Astrocyte (in vitro differentiated cells and primary cell): ENCODE measurements around the gene ARL15. TPM values are rescaled to one million over a fixed set of nuclear protein-coding genes. Genes with fewer than 3 reads are reported as not detected.

ENCODE experiments used
- DNase-seq: peaks from one replicate; pipeline ENCODE4 v3.0.0-alpha.2; 2010; ENCODE audit warnings: low read depth
- FAIRE-seq: peaks from 2 replicates; lab custom pipeline; 2011; peaks lifted over from hg19 to GRCh38; lab: Jason Lieb, UNC
- H2AFZ ChIP-seq: 2 replicates; pipeline ENCODE4 v1.6.0; 2012; ENCODE audit warnings: low read depth, low read length, inconsistent platforms
- H3K27ac ChIP-seq: 2 replicates; pipeline ENCODE4 v1.5.1; 2011; ENCODE audit warnings: low read depth, low read length, inconsistent platforms
- H3K27me3 ChIP-seq: 2 replicates; pipeline ENCODE4 v1.6.0; 2011; ENCODE audit warnings: low read length, inconsistent platforms; ENCODE audit not compliant: insufficient read depth
- H3K36me3 ChIP-seq: 2 replicates; pipeline ENCODE4 v1.5.1; 2011; ENCODE audit warnings: low read length, inconsistent platforms; ENCODE audit not compliant: insufficient read depth
- H3K4me1 ChIP-seq: 2 replicates; pipeline ENCODE4 v1.5.1; 2011; ENCODE audit warnings: low read length, inconsistent platforms; ENCODE audit not compliant: insufficient read depth
- H3K4me2 ChIP-seq: 2 replicates; pipeline ENCODE4 v1.6.0; 2012; ENCODE audit warnings: low read length, inconsistent platforms
- H3K4me3 ChIP-seq: 2 replicates; pipeline ENCODE4 v1.5.1; 2011; ENCODE audit warnings: low read depth, mild to moderate bottlenecking, low read length, inconsistent platforms; ENCODE audit not compliant: insufficient read depth
- H3K79me2 ChIP-seq: 2 replicates; pipeline ENCODE4 v1.6.0; 2012; ENCODE audit warnings: mild to moderate bottlenecking, low read length, inconsistent platforms; ENCODE audit not compliant: insufficient read depth
- H3K9ac ChIP-seq: 2 replicates; pipeline ENCODE4 v1.6.0; 2012; ENCODE audit warnings: mild to moderate bottlenecking, low read length, inconsistent platforms
- H3K9me3 ChIP-seq: 2 replicates; pipeline ENCODE4 v1.5.1; 2012; ENCODE audit warnings: low read depth, mild to moderate bottlenecking, low read length, inconsistent platforms; ENCODE audit not compliant: insufficient read depth
- H4K20me1 ChIP-seq: 2 replicates; pipeline ENCODE4 v1.6.0; 2012; ENCODE audit warnings: low read length, inconsistent platforms; ENCODE audit not compliant: insufficient read depth
- H3K27ac Mint-ChIP-seq: one replicate; pipeline ENCODE4 v1.8.0; 2021; ENCODE audit warnings: mild to moderate bottlenecking, mixed read lengths; ENCODE audit not compliant: unreplicated experiment
- H3K27me3 Mint-ChIP-seq: one replicate; pipeline ENCODE4 v1.8.0; 2021; ENCODE audit warnings: low read depth, mixed read lengths; ENCODE audit not compliant: unreplicated experiment
- H3K36me3 Mint-ChIP-seq: one replicate; pipeline ENCODE4 v1.8.0; 2021; ENCODE audit warnings: low read depth, mixed read lengths; ENCODE audit not compliant: unreplicated experiment
- H3K4me1 Mint-ChIP-seq: one replicate; pipeline ENCODE4 v1.8.0; 2021; ENCODE audit warnings: low read depth, mixed read lengths; ENCODE audit not compliant: unreplicated experiment
- H3K4me3 Mint-ChIP-seq: one replicate; pipeline ENCODE4 v1.8.0; 2021; ENCODE audit warnings: mild to moderate bottlenecking, moderate library complexity, mixed read lengths; ENCODE audit not compliant: unreplicated experiment
- H3K9me3 Mint-ChIP-seq: one replicate; pipeline ENCODE4 v1.8.0; 2021; ENCODE audit warnings: mild to moderate bottlenecking, mixed read lengths; ENCODE audit not compliant: unreplicated experiment
- EZH2 ChIP-seq: IDR thresholded peaks from 2 replicates; pipeline ENCODE4 v1.6.1; 2012; ENCODE audit warnings: mild to moderate bottlenecking, low read length, inconsistent platforms; ENCODE audit not compliant: insufficient read depth
- total RNA-seq: library from RNA; stranded (reverse); gene quantifications from 2 replicates; pipeline ENCODE4 v1.2.1, GENCODE V29; 2021
- TF ChIP-seq, protein P1 (sequence below): IDR thresholded peaks from 2 replicates; pipeline ENCODE4 v1.5.1; 2011; ENCODE audit warnings: low read depth, mild to moderate bottlenecking, inconsistent platforms, low read length, moderate library complexity; ENCODE audit not compliant: insufficient read depth

The ARL15 gene
- total RNA-seq, 1 donor from 2014 or later: 29.1 TPM

DNA sequence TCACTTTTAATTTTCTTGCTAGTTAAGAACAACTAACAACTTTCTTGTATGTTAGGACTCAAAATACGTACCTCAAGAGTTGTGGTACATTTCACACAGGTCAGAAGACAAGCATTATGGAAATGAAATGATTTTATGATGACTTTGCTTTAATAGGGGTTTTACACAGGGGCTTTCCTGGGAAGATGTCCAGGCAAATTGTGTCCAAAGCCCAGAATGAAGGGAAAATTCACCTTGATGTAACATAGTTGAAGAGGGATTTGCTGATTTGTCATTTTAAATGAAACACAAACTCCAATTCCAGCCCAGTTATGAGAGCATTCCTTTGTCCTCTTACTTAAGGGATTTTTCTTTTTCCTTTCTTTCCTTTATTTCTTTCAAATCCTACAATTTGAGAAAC, 89.2 kb downstream of the ARL15 start:
- H3K27me3 ChIP-seq: no peaks in the 10 kb centered on the region
- Mint-ChIP-seq H3K9me3 (no peaks in the 10 kb centered on the region), H3K4me1 (peaks cover 4% of the 10 kb centered on the region), H3K4me3 (no peak overlapping the region), H3K27me3 (no peaks in the 10 kb centered on the region), H3K36me3 (peaks cover 2% of the 10 kb centered on the region), H3K27ac (no peak overlapping the region)
- H3K9ac ChIP-seq: no peak overlapping the region
- no peaks in the 10 kb centered on the region for H3K9me3 ChIP-seq
- no peaks in the 10 kb centered on the region for H3K79me2 ChIP-seq
- H2AFZ ChIP-seq: no peak overlapping the region
- H3K4me2 ChIP-seq: no peak overlapping the region
- DNase-seq (no peak), FAIRE-seq (no peak)
- H4K20me1 ChIP-seq: peaks cover 10% of the 10 kb centered on the region
- no peak overlapping the region for H3K4me3 ChIP-seq
- no peaks in the 10 kb centered on the region for H3K36me3 ChIP-seq
- TF ChIP-seq, protein P1, sequence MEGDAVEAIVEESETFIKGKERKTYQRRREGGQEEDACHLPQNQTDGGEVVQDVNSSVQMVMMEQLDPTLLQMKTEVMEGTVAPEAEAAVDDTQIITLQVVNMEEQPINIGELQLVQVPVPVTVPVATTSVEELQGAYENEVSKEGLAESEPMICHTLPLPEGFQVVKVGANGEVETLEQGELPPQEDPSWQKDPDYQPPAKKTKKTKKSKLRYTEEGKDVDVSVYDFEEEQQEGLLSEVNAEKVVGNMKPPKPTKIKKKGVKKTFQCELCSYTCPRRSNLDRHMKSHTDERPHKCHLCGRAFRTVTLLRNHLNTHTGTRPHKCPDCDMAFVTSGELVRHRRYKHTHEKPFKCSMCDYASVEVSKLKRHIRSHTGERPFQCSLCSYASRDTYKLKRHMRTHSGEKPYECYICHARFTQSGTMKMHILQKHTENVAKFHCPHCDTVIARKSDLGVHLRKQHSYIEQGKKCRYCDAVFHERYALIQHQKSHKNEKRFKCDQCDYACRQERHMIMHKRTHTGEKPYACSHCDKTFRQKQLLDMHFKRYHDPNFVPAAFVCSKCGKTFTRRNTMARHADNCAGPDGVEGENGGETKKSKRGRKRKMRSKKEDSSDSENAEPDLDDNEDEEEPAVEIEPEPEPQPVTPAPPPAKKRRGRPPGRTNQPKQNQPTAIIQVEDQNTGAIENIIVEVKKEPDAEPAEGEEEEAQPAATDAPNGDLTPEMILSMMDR: no peak
- TF ChIP-seq EZH2: no peak
- no peaks in the 10 kb centered on the region for H3K4me1 ChIP-seq
- no peak overlapping the region for H3K27ac ChIP-seq

DNA sequence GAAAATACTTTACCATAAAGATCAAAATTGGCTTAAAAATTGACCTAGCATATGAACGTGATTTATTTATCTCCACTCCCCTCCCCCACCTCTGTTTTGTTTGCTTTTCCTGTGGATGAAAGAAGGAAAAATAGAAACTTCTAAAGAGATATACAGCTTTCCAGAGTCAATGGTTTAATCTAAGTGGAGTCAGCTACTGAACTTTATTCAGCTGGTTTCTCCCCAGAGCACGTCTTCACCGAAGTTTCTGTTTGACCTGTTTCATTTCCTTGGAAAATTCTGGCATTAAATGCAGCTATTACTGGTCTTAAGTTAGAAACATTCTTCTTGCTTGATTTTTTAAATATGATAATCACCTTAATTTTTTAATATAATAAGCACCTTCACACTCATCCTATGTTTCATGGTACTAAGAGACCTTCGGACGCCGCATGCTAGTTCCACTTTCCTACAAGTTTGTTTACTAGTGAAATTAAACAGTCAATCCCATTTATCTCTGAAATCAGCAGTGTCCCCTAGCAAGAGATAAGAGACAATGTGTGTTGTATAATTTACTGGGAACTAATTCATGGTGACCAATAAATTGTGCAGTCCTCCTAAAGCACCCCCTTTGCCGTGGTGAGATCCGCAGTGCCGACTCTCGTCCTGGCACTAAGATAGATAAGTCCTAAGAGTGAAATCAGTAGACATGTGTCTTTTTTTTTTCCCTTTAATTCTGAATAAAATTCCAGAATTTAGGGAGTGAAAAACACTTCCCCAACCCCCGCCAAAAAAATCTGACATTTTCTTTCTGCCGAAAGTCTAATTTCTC, 89.9 kb downstream of the ARL15 start:
- peaks cover 6% of the 10 kb centered on the region for H4K20me1 ChIP-seq
- H3K4me2 ChIP-seq: no peak overlapping the region
- TF ChIP-seq, protein P1: no peak
- no peak for TF ChIP-seq EZH2
- no peaks in the 10 kb centered on the region for H3K27me3 Mint-ChIP-seq
- H3K36me3 Mint-ChIP-seq: peaks cover 2% of the 10 kb centered on the region
- no peaks in the 10 kb centered on the region for H3K9me3 Mint-ChIP-seq
- H3K27ac ChIP-seq: no peak overlapping the region
- H3K4me3 ChIP-seq: no peak overlapping the region
- no peaks in the 10 kb centered on the region for H3K9me3 ChIP-seq
- no peak overlapping the region for H3K27ac Mint-ChIP-seq
- H3K36me3 ChIP-seq: no peaks in the 10 kb centered on the region
- no peaks in the 10 kb centered on the region for H3K79me2 ChIP-seq
- no peaks in the 10 kb centered on the region for H3K4me1 ChIP-seq
- no peak overlapping the region for H3K9ac ChIP-seq
- no peaks in the 10 kb centered on the region for H3K27me3 ChIP-seq
- H3K4me1 Mint-ChIP-seq: peaks cover 5% of the 10 kb centered on the region
- no peak overlapping the region for H3K4me3 Mint-ChIP-seq
- no peak for FAIRE-seq
- DNase-seq: no peak
- no peak overlapping the region for H2AFZ ChIP-seq
